ENCODE measurements around the gene TPD52L1. TPM values are rescaled to one million over a fixed set of nuclear protein-coding genes. Genes with fewer than 3 reads are reported as not detected.

The TPD52L1 gene
- total and polyA plus RNA-seq, 3 donors from 2014 or later, result 20.6 to 22.5 (median 22.1) TPM

DNA sequence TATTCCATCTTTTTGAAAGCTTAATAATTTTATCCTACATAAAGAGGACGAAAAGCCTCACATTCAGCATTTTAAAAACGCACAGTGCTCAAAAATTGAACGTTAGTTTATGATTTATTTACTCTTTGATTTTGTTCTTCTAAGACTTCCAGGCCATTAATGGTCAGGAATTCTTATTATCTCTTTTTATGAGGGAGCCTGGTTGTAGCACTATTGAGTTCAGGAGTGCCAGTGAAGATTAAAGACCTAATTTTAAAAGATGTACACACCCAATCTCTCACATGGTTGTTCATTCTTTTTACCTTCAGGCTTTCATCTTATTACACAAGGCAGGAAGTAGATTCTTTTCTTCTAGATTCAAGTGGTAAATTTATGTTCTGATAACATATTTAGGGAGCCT, 79.6 kb downstream of the TPD52L1 start:
- no peaks in the 10 kb centered on the region for H3K36me3 ChIP-seq (ENCODE audit: low read depth, missing control alignments)
- no peak overlapping the region for H3K4me3 ChIP-seq
- H3K27ac ChIP-seq, result no peak overlapping the region
- H3K27me3 ChIP-seq, result no peaks in the 10 kb centered on the region
- WGBS, 2 donors, result 56 to 63% methylated on average over 3 of the region's 3 CpGs
- DNase-seq, result no peak
- H3K9me3 ChIP-seq, result no peaks in the 10 kb centered on the region
- intact Hi-C loops (cut with DNase I; ENCODE audit: low total_unique reads), result no loop called here
- H3K4me1 ChIP-seq, result no peaks in the 10 kb centered on the region
- no peak for TF ChIP-seq POLR2A (IDR thresholded peaks at IDR 0.05)

DNA sequence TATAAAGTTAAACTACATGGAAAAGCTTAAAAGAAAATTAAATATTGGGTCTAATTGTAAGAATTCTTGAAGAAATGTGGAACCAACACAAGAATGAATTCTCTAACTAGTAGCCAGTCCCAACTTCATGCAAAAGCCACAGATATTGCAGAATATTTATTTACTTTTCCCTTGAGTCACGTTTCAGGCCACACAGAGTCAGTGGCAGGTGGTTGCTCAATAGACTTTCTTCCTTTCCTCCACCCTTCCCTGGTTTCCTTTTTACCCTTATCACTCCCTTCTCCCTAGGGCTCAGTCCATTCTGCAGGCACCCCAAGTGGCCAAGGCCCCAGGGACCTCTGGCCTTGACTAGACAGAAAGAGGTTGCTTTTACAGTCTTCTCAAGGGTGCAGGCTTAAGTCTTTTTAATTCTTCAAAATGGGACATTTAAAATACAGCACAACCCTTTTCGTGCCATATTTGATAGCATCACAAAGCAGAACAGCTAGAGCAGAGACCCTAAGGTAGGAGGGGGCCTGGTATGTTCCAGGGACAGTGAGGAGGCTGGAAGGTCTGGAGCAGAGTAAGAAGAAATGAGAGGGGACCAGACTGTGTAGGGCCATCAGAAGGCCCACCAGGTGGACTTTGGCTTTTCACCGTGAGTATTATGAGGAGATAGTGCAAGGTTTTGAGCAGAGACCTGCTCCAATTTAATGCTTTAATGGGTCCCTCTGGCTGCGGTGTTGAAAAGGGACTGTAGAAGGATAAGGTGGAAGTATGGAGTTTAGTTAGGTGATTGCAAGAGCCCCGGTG, 83.2 kb downstream of the TPD52L1 start:
- H3K27me3 ChIP-seq, result no peaks in the 10 kb centered on the region
- H3K4me1 ChIP-seq, result no peaks in the 10 kb centered on the region
- no peaks in the 10 kb centered on the region for H3K9me3 ChIP-seq
- DNase-seq, result no peak
- intact Hi-C loops (cut with DNase I; ENCODE audit: low total_unique reads), result no loop called here
- no peak for TF ChIP-seq POLR2A (IDR thresholded peaks at IDR 0.05)
- TF ChIP-seq, protein P1, sequence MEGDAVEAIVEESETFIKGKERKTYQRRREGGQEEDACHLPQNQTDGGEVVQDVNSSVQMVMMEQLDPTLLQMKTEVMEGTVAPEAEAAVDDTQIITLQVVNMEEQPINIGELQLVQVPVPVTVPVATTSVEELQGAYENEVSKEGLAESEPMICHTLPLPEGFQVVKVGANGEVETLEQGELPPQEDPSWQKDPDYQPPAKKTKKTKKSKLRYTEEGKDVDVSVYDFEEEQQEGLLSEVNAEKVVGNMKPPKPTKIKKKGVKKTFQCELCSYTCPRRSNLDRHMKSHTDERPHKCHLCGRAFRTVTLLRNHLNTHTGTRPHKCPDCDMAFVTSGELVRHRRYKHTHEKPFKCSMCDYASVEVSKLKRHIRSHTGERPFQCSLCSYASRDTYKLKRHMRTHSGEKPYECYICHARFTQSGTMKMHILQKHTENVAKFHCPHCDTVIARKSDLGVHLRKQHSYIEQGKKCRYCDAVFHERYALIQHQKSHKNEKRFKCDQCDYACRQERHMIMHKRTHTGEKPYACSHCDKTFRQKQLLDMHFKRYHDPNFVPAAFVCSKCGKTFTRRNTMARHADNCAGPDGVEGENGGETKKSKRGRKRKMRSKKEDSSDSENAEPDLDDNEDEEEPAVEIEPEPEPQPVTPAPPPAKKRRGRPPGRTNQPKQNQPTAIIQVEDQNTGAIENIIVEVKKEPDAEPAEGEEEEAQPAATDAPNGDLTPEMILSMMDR (IDR thresholded peaks at IDR 0.05), result no peak
- 84 to 90% methylated on average over 5 of the region's 5 CpGs for WGBS, 2 donors
- no peak overlapping the region for H3K4me3 ChIP-seq
- no peaks in the 10 kb centered on the region for H3K36me3 ChIP-seq (ENCODE audit: low read depth, missing control alignments)
- H3K27ac ChIP-seq, result no peak overlapping the region

DNA sequence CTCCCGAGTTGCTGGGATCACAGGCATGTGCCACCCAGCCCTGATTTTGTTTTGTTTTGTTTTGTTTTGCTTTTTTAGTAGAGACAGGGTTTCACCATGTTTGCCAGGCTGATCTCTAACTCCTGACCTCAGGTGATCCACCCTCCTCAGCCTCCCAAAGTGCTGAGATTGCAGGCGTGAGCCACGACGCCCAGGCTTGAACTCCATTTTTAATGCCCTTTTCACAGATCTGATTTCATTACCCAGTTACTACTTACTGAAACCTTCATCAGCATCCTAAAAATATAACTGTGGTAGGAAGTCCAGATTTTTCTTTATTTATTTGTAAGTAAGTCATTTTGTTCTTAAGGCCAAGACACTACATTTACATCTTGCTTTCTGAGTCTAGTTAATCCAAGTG, 84.2 kb downstream of the TPD52L1 start:
- 91 to 92% methylated on average over 4 of the region's 4 CpGs for WGBS, 2 donors
- H3K9me3 ChIP-seq, result no peaks in the 10 kb centered on the region
- DNase-seq, result no peak
- H3K27ac ChIP-seq, result no peak overlapping the region
- intact Hi-C loops (cut with DNase I; ENCODE audit: low total_unique reads), result no loop called here
- no peak overlapping the region for H3K4me3 ChIP-seq
- no peaks in the 10 kb centered on the region for H3K27me3 ChIP-seq
- TF ChIP-seq, protein P1 (IDR thresholded peaks at IDR 0.05), result no peak
- TF ChIP-seq POLR2A (IDR thresholded peaks at IDR 0.05), result no peak
- no peaks in the 10 kb centered on the region for H3K36me3 ChIP-seq (ENCODE audit: low read depth, missing control alignments)
- no peaks in the 10 kb centered on the region for H3K4me1 ChIP-seq

DNA sequence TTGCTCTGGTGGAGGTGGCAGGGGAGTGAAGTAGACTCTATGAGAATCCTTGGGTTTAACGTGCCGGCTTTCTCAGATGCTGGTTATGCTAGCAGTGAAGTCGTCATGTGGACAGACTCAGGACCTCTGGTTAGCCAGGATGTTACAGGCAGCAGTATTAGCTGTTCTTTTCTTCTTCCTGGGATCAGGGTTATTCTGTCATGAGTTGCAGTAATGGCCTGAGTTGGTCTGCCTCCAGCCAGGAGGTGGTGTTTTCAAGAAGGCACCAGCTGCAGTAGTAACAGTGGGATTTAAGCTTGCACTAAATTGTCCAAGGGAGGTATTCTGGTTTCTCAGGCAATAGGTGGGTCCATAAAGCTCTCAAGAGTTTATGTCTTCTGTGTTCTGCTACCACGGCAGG, 91.5 kb downstream of the TPD52L1 start:
- H3K4me1 ChIP-seq, result no peaks in the 10 kb centered on the region
- no peak overlapping the region for H3K4me3 ChIP-seq
- no peaks in the 10 kb centered on the region for H3K36me3 ChIP-seq (ENCODE audit: low read depth, missing control alignments)
- intact Hi-C loops (cut with DNase I; ENCODE audit: low total_unique reads), result no loop called here
- no peaks in the 10 kb centered on the region for H3K27me3 ChIP-seq
- H3K27ac ChIP-seq, result no peak overlapping the region
- TF ChIP-seq, protein P1 (IDR thresholded peaks at IDR 0.05), result no peak
- no peak for TF ChIP-seq POLR2A (IDR thresholded peaks at IDR 0.05)
- H3K9me3 ChIP-seq, result no peaks in the 10 kb centered on the region
- 92 to 98% methylated on average over 4 of the region's 4 CpGs for WGBS, 2 donors
- DNase-seq, result no peak

DNA sequence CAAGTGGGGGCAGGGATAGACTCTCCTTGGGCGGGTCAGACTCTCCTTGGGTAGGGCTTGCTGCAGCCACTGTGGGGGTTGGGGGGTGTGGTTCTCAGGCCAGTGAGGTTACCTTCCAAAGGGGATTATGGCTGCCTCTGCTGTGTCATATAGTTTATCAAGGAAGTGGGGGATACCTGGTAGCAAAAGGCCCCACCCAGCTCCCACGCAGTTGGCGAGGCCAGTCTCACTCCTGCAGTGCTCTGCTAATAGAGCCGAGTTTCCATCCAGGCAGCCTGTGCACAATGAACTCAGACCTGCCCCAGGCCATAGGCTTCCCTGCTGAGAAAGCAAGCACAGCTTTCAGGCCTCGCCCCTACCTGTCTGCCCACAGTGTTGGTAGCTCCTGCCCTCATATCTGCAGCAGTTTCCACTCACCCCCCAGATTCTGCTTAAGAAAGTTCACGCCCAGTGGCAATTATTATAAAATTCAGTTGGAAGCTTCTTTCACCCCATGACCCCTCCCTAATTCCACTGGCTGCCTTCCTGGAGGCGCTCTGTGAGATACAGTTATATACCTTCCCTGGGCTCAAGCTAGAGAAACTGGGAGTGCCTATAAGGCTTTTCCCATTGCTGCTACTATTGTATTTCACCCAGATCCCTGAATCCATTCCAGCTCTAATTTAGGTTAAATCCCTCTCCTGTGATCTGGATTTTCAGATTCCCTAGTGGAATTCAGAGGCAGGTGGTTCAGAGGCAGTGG, 92.1 kb downstream of the TPD52L1 start:
- TF ChIP-seq, protein P1 (IDR thresholded peaks at IDR 0.05), result no peak
- no peak for TF ChIP-seq POLR2A (IDR thresholded peaks at IDR 0.05)
- intact Hi-C loops (cut with DNase I; ENCODE audit: low total_unique reads), result no loop called here
- Histone ChIP-seq H3K9me3 (no peaks in the 10 kb centered on the region), H3K27ac (no peak overlapping the region), H3K27me3 (no peaks in the 10 kb centered on the region), H3K4me1 (no peaks in the 10 kb centered on the region), H3K4me3 (no peak overlapping the region), H3K36me3 (ENCODE audit: low read depth, missing control alignments) (no peaks in the 10 kb centered on the region)
- DNase-seq, result no peak
- 93 to 96% methylated on average over 7 of the region's 7 CpGs for WGBS, 2 donors

Data from testis (tissue), 3 donors.